WTC11 (cell line): ENCODE measurements around the gene GSG1L.

ENCODE experiments used
- CREM ChIP-seq: sonication (generic); formaldehyde crosslinking; IDR thresholded peaks from 2 replicates; pipeline ENCODE4 v1.8.1; 2022; ENCODE audit warnings: mild to moderate bottlenecking, missing genetic modification reagents, moderate library complexity
- CTCF ChIP-seq: fragments of 200-600 bp; IDR thresholded peaks from 2 replicates; pipeline ENCODE4 v1.8.0; 2022; ENCODE audit warnings: antibody characterized with exemption
- NFYB ChIP-seq: sonication (generic); formaldehyde crosslinking; conservative IDR thresholded peaks from 2 replicates; pipeline ENCODE4 v1.8.0; 2022; ENCODE audit warnings: low read depth, missing genetic modification reagents

DNA sequence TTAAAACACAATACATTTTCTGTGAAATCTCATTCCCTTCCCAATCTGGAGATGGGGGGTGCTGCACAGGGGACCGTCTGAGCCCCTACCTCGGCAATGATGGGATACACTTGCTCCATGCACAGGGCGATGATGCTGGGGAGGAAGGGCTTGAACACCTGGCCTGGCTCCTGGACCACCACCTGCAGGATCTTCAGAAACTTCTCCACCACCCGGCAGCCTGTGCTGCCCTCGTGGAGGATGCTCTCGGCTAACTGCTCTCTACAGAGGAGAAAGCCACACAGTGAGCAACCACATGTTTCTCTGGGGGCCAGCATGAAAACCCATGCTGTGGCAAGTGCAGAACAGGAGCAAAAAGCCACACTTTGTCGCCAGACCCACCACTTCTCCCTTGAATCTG is 42.4 kb upstream of the GSG1L start:
- TF ChIP-seq CTCF, result no peak
- TF ChIP-seq CREM (CRISPR knock-in tag), result no peak
- no peak for TF ChIP-seq NFYB (CRISPR knock-in tag)
